ENCODE data around the gene RBM34. TPM values are rescaled to one million over a fixed set of nuclear protein-coding genes. Genes with fewer than 3 reads are reported as not detected.
"Not testable (repeated sequence)": the region's sequence is repeated elsewhere in the genome, so short reads cannot be mapped to it uniquely, and the experiment has no call there.

The RBM34 gene
- total RNA-seq, 1 donor from 2014 or later: 129 TPM

DNA sequence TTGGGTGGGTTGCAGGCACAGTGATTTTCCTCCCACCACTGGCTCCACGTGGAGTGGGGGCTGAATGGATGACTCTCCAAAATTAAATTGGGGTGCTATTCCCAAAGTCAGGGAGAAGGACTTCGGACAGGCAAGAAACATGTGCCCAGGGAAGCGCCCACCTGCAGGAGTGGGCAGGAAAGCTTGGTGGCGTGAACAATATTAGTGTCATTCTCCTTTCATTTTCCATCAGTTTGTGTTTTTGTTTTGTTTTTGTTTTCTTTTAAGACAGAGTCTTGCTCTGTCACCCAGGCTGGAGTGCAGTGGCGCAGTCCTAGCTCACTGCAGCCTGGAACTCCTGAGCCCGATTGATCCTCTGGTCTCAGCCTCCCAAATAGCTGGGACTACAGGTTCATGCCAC, 62.5 kb downstream of the RBM34 start:
- Mint-ChIP-seq H3K4me1 (ENCODE audit: low read depth, unreplicated experiment) (peaks cover 6% of the 10 kb centered on the region), H3K4me3 (ENCODE audit: unreplicated experiment) (no peak overlapping the region), H3K36me3 (ENCODE audit: low read depth, unreplicated experiment) (peaks cover 2% of the 10 kb centered on the region), H3K27me3 (ENCODE audit: low read depth, unreplicated experiment) (no peaks in the 10 kb centered on the region), H3K27ac (ENCODE audit: unreplicated experiment) (no peak overlapping the region), H3K9me3 (ENCODE audit: unreplicated experiment) (no peaks in the 10 kb centered on the region)
- no peak overlapping the region for H3K9ac ChIP-seq (ENCODE audit: low read length)
- H3K27ac ChIP-seq (ENCODE audit: low read depth, low read length): no peak overlapping the region
- peaks cover 3% of the 10 kb centered on the region for H3K4me1 ChIP-seq (ENCODE audit: insufficient read depth, low read length)
- no peaks in the 10 kb centered on the region for H3K27me3 ChIP-seq (ENCODE audit: insufficient read depth, low read length)
- H3K36me3 ChIP-seq (ENCODE audit: insufficient read depth, low read length): no peaks in the 10 kb centered on the region
- H3K4me3 ChIP-seq (ENCODE audit: insufficient read depth, low read depth, low read length): no peak overlapping the region
- H4K20me1 ChIP-seq (ENCODE audit: insufficient read depth, low read length): no peaks in the 10 kb centered on the region
- no peak for FAIRE-seq
- no peak for DNase-seq (ENCODE audit: low read depth)
- no peaks in the 10 kb centered on the region for H3K79me2 ChIP-seq (ENCODE audit: insufficient read depth, low read length)
- no peak overlapping the region for H3K4me2 ChIP-seq (ENCODE audit: low read length)
- H2AFZ ChIP-seq (ENCODE audit: low read depth, low read length): no peak overlapping the region
- no peaks in the 10 kb centered on the region for H3K9me3 ChIP-seq (ENCODE audit: insufficient read depth, low read depth, low read length)
- TF ChIP-seq, protein P1, sequence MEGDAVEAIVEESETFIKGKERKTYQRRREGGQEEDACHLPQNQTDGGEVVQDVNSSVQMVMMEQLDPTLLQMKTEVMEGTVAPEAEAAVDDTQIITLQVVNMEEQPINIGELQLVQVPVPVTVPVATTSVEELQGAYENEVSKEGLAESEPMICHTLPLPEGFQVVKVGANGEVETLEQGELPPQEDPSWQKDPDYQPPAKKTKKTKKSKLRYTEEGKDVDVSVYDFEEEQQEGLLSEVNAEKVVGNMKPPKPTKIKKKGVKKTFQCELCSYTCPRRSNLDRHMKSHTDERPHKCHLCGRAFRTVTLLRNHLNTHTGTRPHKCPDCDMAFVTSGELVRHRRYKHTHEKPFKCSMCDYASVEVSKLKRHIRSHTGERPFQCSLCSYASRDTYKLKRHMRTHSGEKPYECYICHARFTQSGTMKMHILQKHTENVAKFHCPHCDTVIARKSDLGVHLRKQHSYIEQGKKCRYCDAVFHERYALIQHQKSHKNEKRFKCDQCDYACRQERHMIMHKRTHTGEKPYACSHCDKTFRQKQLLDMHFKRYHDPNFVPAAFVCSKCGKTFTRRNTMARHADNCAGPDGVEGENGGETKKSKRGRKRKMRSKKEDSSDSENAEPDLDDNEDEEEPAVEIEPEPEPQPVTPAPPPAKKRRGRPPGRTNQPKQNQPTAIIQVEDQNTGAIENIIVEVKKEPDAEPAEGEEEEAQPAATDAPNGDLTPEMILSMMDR (IDR thresholded peaks at IDR 0.05; ENCODE audit: insufficient read depth, low read depth, low read length): no peak
- TF ChIP-seq EZH2 (IDR thresholded peaks at IDR 0.05; ENCODE audit: insufficient read depth, low read length): no peak

DNA sequence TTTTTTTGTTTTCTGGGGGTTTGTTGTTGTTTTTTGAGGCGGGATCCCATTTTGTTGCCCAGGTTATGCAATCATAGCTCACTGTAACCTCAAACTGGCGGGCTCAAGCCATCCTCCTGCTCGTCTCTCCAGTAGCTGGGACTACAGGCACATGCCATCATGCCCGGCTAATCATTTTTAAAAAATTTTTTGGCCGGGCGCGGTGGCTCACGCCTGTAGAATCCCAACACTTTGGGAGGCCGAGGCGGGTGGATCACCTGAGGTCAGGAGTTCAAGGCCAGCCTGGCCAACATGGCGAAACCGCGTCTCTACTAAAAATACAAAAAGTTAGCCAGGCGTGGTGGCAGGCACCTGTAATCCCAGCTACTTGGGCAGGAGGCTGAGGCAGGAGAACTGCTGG, 63.5 kb downstream of the RBM34 start:
- not testable (repeated sequence) for H3K36me3 ChIP-seq (ENCODE audit: insufficient read depth, low read length); FAIRE-seq; H3K27ac ChIP-seq (ENCODE audit: low read depth, low read length); H3K4me1 Mint-ChIP-seq (ENCODE audit: low read depth, unreplicated experiment); H3K4me2 ChIP-seq (ENCODE audit: low read length); H3K9me3 Mint-ChIP-seq (ENCODE audit: unreplicated experiment); H4K20me1 ChIP-seq (ENCODE audit: insufficient read depth, low read length); H3K4me3 ChIP-seq (ENCODE audit: insufficient read depth, low read depth, low read length); H3K9ac ChIP-seq (ENCODE audit: low read length); H3K27me3 Mint-ChIP-seq (ENCODE audit: low read depth, unreplicated experiment); H3K4me3 Mint-ChIP-seq (ENCODE audit: unreplicated experiment); H3K36me3 Mint-ChIP-seq (ENCODE audit: low read depth, unreplicated experiment); H3K4me1 ChIP-seq (ENCODE audit: insufficient read depth, low read length); H3K9me3 ChIP-seq (ENCODE audit: insufficient read depth, low read depth, low read length); DNase-seq (ENCODE audit: low read depth); H3K27ac Mint-ChIP-seq (ENCODE audit: unreplicated experiment); H3K79me2 ChIP-seq (ENCODE audit: insufficient read depth, low read length); H2AFZ ChIP-seq (ENCODE audit: low read depth, low read length); H3K27me3 ChIP-seq (ENCODE audit: insufficient read depth, low read length)

DNA sequence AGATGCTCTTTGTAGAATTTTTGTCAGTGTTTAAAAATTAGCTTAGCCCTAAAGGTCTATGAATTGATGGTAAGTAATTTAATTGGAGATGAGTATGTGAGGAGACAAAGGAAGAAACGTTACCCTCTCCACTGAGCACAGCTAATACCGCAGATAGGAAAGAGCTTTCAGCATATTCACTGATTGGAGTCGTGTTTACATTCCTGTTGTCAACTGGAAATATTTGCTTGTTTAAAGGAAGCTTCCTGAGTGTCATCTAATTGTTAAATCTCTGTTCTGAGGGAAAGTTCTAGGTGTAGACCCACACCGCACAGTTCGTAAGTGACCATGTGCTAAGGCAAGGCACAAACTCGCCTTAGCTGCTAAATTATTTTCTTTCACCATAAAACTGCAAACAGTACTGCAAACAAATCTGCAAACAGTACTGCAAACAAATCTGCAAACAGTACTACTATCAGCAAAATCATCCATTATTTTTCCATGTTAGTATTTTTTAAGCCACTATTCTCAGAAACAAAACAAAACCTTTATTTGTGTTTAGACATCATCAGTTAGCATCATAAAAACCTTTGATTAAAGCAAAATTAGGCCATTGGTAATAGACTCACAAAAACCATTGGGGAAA, 65.0 kb downstream of the RBM34 start:
- H4K20me1 ChIP-seq (ENCODE audit: insufficient read depth, low read length): no peaks in the 10 kb centered on the region
- FAIRE-seq (no peak), DNase-seq (ENCODE audit: low read depth) (no peak)
- H3K9ac ChIP-seq (ENCODE audit: low read length): no peak overlapping the region
- no peak overlapping the region for H3K4me3 Mint-ChIP-seq (ENCODE audit: unreplicated experiment)
- no peaks in the 10 kb centered on the region for H3K27me3 Mint-ChIP-seq (ENCODE audit: low read depth, unreplicated experiment)
- no peak overlapping the region for H3K27ac ChIP-seq (ENCODE audit: low read depth, low read length)
- H3K4me2 ChIP-seq (ENCODE audit: low read length): no peak overlapping the region
- H3K27ac Mint-ChIP-seq (ENCODE audit: unreplicated experiment): no peak overlapping the region
- H3K4me1 ChIP-seq (ENCODE audit: insufficient read depth, low read length): peaks cover 8% of the 10 kb centered on the region
- H3K9me3 ChIP-seq (ENCODE audit: insufficient read depth, low read depth, low read length): no peaks in the 10 kb centered on the region
- no peak for TF ChIP-seq EZH2 (IDR thresholded peaks at IDR 0.05; ENCODE audit: insufficient read depth, low read length)
- TF ChIP-seq, protein P1 (IDR thresholded peaks at IDR 0.05; ENCODE audit: insufficient read depth, low read depth, low read length): no peak
- H3K27me3 ChIP-seq (ENCODE audit: insufficient read depth, low read length): no peaks in the 10 kb centered on the region
- peaks cover 8% of the 10 kb centered on the region for H3K4me1 Mint-ChIP-seq (ENCODE audit: low read depth, unreplicated experiment)
- H3K36me3 ChIP-seq (ENCODE audit: insufficient read depth, low read length): no peaks in the 10 kb centered on the region
- peaks cover 2% of the 10 kb centered on the region for H3K36me3 Mint-ChIP-seq (ENCODE audit: low read depth, unreplicated experiment)
- H2AFZ ChIP-seq (ENCODE audit: low read depth, low read length): no peak overlapping the region
- H3K4me3 ChIP-seq (ENCODE audit: insufficient read depth, low read depth, low read length): no peak overlapping the region
- no peaks in the 10 kb centered on the region for H3K79me2 ChIP-seq (ENCODE audit: insufficient read depth, low read length)
- no peaks in the 10 kb centered on the region for H3K9me3 Mint-ChIP-seq (ENCODE audit: unreplicated experiment)

All from astrocyte (in vitro differentiated cells and primary cell).